ENCODE results near the gene COMT.
A peak's percentile ranks its signal among the peaks of the same experiment; 100 is the strongest.

Gene COMT

GRCh38 chr22:19897726-19898125 lies 43.8 kb upstream of the COMT start:
- no peak overlapping the region for H2AFZ ChIP-seq (ENCODE audit: low read depth, low read length)
- TF ChIP-seq EZH2 (IDR thresholded peaks at IDR 0.05; ENCODE audit: borderline replicate concordance, low read depth, low read length, severe bottlenecking) = no peak
- H3K79me2 ChIP-seq (ENCODE audit: insufficient read depth, low read length) = peaks cover 4% of the 10 kb centered on the region; the same call in 1 of the 2 replicates
- H3K4me3 ChIP-seq (ENCODE audit: low read depth in 1 of 2, low read length in 2 of 2) = no peak overlapping the region
- no peaks in the 10 kb centered on the region for H3K9me3 ChIP-seq (ENCODE audit: insufficient read depth, low read length, severe bottlenecking)
- H3K36me3 ChIP-seq (ENCODE audit: insufficient read depth, low read length) = peaks cover 14% of the 10 kb centered on the region
- H3K9ac ChIP-seq (ENCODE audit: low read depth, low read length) = no peak overlapping the region
- no peaks in the 10 kb centered on the region for H3K27me3 ChIP-seq (ENCODE audit: insufficient read depth, low read length, poor library complexity)
- DNase-seq = no peak
- H3K27ac ChIP-seq (ENCODE audit: low read length) = peak overlapping the region; percentile 69
- peaks cover 43% of the 10 kb centered on the region for H3K4me1 ChIP-seq (ENCODE audit: insufficient read depth, low read length)
- H4K20me1 ChIP-seq (ENCODE audit: insufficient read depth, low read length) = no peaks in the 10 kb centered on the region
- no peak for ATAC-seq (ENCODE audit: insufficient read depth, low read depth)
- no peak overlapping the region for H3K4me2 ChIP-seq (ENCODE audit: insufficient read depth, low read length)

- H3K36me3 ChIP-seq (ENCODE audit: insufficient read depth, low read length) = peaks cover 14% of the 10 kb centered on the region
- peaks cover 39% of the 10 kb centered on the region for H3K4me1 ChIP-seq (ENCODE audit: insufficient read depth, low read length)
- TF ChIP-seq CTCF (IDR thresholded peaks at IDR 0.05; ENCODE audit: borderline replicate concordance, extremely low read depth, low read length, poor library complexity, severe bottlenecking) (no peak), EZH2 (IDR thresholded peaks at IDR 0.05; ENCODE audit: borderline replicate concordance, low read depth, low read length, severe bottlenecking) (no peak)
- H3K27me3 ChIP-seq (ENCODE audit: insufficient read depth, low read length, poor library complexity) = no peaks in the 10 kb centered on the region
- H2AFZ ChIP-seq (ENCODE audit: low read depth, low read length) = no peak overlapping the region
- no peak overlapping the region for H3K9ac ChIP-seq (ENCODE audit: low read depth, low read length)
- H3K4me3 ChIP-seq (ENCODE audit: low read depth in 1 of 2, low read length in 2 of 2) = no peak overlapping the region
- no peaks in the 10 kb centered on the region for H3K9me3 ChIP-seq (ENCODE audit: insufficient read depth, low read length, severe bottlenecking)
- no peaks in the 10 kb centered on the region for H4K20me1 ChIP-seq (ENCODE audit: insufficient read depth, low read length)
- ATAC-seq (ENCODE audit: insufficient read depth, low read depth) = no peak
- H3K79me2 ChIP-seq (ENCODE audit: insufficient read depth, low read length) = peaks cover 4% of the 10 kb centered on the region; the same call in 1 of the 2 replicates
- H3K4me2 ChIP-seq (ENCODE audit: insufficient read depth, low read length) = no peak overlapping the region
- H3K27ac ChIP-seq (ENCODE audit: low read length) = no peak overlapping the region
- no peak for DNase-seq
Measured at GRCh38 chr22:19898145-19898544, 43.4 kb upstream of the COMT start.

GRCh38 chr22:19898831-19899567 lies 42.6 kb upstream of the COMT start:
- Histone ChIP-seq H3K79me2 (ENCODE audit: insufficient read depth, low read length) (peaks cover 4% of the 10 kb centered on the region; the same call in 1 of the 2 replicates), H3K36me3 (ENCODE audit: insufficient read depth, low read length) (peaks cover 12% of the 10 kb centered on the region), H2AFZ (ENCODE audit: low read depth, low read length) (no peak overlapping the region), H3K27me3 (ENCODE audit: insufficient read depth, low read length, poor library complexity) (no peaks in the 10 kb centered on the region), H3K9ac (ENCODE audit: low read depth, low read length) (0 out of 2 replicates have a peak overlapping the region, but pooled peaks have one; percentile 6), H4K20me1 (ENCODE audit: insufficient read depth, low read length) (no peaks in the 10 kb centered on the region), H3K9me3 (ENCODE audit: insufficient read depth, low read length, severe bottlenecking) (no peaks in the 10 kb centered on the region), H3K4me1 (ENCODE audit: insufficient read depth, low read length) (peaks cover 30% of the 10 kb centered on the region), H3K4me2 (ENCODE audit: insufficient read depth, low read length) (no peak overlapping the region), H3K27ac (ENCODE audit: low read length) (peak overlapping the region; percentile 63), H3K4me3 (ENCODE audit: low read depth in 1 of 2, low read length in 2 of 2) (no peak overlapping the region)
- ATAC-seq (ENCODE audit: insufficient read depth, low read depth) (no peak), DNase-seq (no peak)
- TF ChIP-seq EZH2 (IDR thresholded peaks at IDR 0.05; ENCODE audit: borderline replicate concordance, low read depth, low read length, severe bottlenecking) (no peak), CTCF (IDR thresholded peaks at IDR 0.05; ENCODE audit: borderline replicate concordance, extremely low read depth, low read length, poor library complexity, severe bottlenecking) (no peak)

GRCh38 chr22:19900707-19901436 lies 40.7 kb upstream of the COMT start:
- H3K9ac ChIP-seq (ENCODE audit: low read depth, low read length) = no peak overlapping the region
- H3K36me3 ChIP-seq (ENCODE audit: insufficient read depth, low read length) = peaks cover 10% of the 10 kb centered on the region
- H2AFZ ChIP-seq (ENCODE audit: low read depth, low read length) = no peak overlapping the region
- TF ChIP-seq CTCF (IDR thresholded peaks at IDR 0.05; ENCODE audit: borderline replicate concordance, extremely low read depth, low read length, poor library complexity, severe bottlenecking) (no peak), EZH2 (IDR thresholded peaks at IDR 0.05; ENCODE audit: borderline replicate concordance, low read depth, low read length, severe bottlenecking) (no peak)
- H3K9me3 ChIP-seq (ENCODE audit: insufficient read depth, low read length, severe bottlenecking) = no peaks in the 10 kb centered on the region
- peaks cover 11% of the 10 kb centered on the region for H3K4me1 ChIP-seq (ENCODE audit: insufficient read depth, low read length)
- H3K27ac ChIP-seq (ENCODE audit: low read length) = peak overlapping the region; percentile 22; the same call in 1 of the 2 replicates
- no peaks in the 10 kb centered on the region for H4K20me1 ChIP-seq (ENCODE audit: insufficient read depth, low read length)
- H3K4me2 ChIP-seq (ENCODE audit: insufficient read depth, low read length) = no peak overlapping the region
- H3K79me2 ChIP-seq (ENCODE audit: insufficient read depth, low read length) = no peaks in the 10 kb centered on the region
- ATAC-seq (ENCODE audit: insufficient read depth, low read depth) (no peak), DNase-seq (no peak)
- H3K27me3 ChIP-seq (ENCODE audit: insufficient read depth, low read length, poor library complexity) = no peaks in the 10 kb centered on the region
- no peak overlapping the region for H3K4me3 ChIP-seq (ENCODE audit: low read depth in 1 of 2, low read length in 2 of 2)

All from DND-41 (cell line).